Keratinocyte (primary cell): ENCODE data around the gene PNMA6E.

Experiments
- CTCF ChIP-seq, 3 experiments: IDR thresholded peaks in 1 of 3; conservative IDR thresholded peaks in 1 of 3; optimal IDR thresholded peaks in 1 of 3; 2 replicates in 2 of 3; 3 replicates in 1 of 3; pipeline versions ENCODE3 to v1.5.1; 2011; ENCODE audit warnings: low read length in 3 of 3, mild to moderate bottlenecking in 3 of 3, moderate library complexity in 2 of 3, control low read depth in 1 of 3, inconsistent platforms in 1 of 3; ENCODE audit not compliant: insufficient read depth in 2 of 3; ENCODE audit errors: extremely low read depth in 1 of 3
- EZH2 ChIP-seq: IDR thresholded peaks from one replicate; pipeline ENCODE4 v1.6.1; 2012; ENCODE audit warnings: inconsistent platforms, mild to moderate bottlenecking, low read length, moderate library complexity

GRCh38 chrX:153421856-153422255 is 20.7 kb upstream of the PNMA6E start:
- TF ChIP-seq CTCF (optimal IDR thresholded peaks at IDR 0.05 in 1 of 3, IDR thresholded peaks at IDR 0.05 in 1 of 3, conservative IDR thresholded peaks at IDR 0.05 in 1 of 3; ENCODE audit: extremely low read depth in 1 of 3, insufficient read depth in 2 of 3, low read length in 3 of 3), result no peak
- TF ChIP-seq EZH2, result no peak
